DOHH2 (cell line): ENCODE data around the gene KDR.

Experiments used
- EZH2phosphoT487 ChIP-seq: fragments of 200-600 bp; sonication (generic); IDR thresholded peaks from 2 replicates; pipeline ENCODE4 v1.6.1; 2017; ENCODE audit warnings: borderline replicate concordance, mild to moderate bottlenecking, antibody characterized with exemption, low read length, moderate library complexity, mixed read lengths
- TF ChIP-seq, protein P1 (sequence below): fragments of 200-600 bp; sonication (generic); IDR thresholded peaks from one replicate; pipeline ENCODE4 v1.5.1; 2014; ENCODE audit warnings: antibody characterized with exemption, mild to moderate bottlenecking, low read depth, low read length; ENCODE audit not compliant: poor library complexity, severe bottlenecking

GRCh38 chr4:55087913-55088260 is 37.5 kb downstream of the KDR start:
- TF ChIP-seq, protein P1, sequence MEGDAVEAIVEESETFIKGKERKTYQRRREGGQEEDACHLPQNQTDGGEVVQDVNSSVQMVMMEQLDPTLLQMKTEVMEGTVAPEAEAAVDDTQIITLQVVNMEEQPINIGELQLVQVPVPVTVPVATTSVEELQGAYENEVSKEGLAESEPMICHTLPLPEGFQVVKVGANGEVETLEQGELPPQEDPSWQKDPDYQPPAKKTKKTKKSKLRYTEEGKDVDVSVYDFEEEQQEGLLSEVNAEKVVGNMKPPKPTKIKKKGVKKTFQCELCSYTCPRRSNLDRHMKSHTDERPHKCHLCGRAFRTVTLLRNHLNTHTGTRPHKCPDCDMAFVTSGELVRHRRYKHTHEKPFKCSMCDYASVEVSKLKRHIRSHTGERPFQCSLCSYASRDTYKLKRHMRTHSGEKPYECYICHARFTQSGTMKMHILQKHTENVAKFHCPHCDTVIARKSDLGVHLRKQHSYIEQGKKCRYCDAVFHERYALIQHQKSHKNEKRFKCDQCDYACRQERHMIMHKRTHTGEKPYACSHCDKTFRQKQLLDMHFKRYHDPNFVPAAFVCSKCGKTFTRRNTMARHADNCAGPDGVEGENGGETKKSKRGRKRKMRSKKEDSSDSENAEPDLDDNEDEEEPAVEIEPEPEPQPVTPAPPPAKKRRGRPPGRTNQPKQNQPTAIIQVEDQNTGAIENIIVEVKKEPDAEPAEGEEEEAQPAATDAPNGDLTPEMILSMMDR: no peak
- TF ChIP-seq EZH2phosphoT487: no peak
